Fibroblast of peridontal ligament (primary cell): Measurements from ENCODE around the gene EGFL7.
A peak's percentile ranks its signal among the peaks of the same experiment; 100 is the strongest.
"Not testable (repeated sequence)": the region's sequence is repeated elsewhere in the genome, so short reads cannot be mapped to it uniquely, and the experiment has no call there.

Source experiments
- DNase-seq: peaks from one replicate; pipeline ENCODE4 v3.0.0-alpha.2; 2010; ENCODE audit errors: extremely low read depth

The EGFL7 gene

DNA sequence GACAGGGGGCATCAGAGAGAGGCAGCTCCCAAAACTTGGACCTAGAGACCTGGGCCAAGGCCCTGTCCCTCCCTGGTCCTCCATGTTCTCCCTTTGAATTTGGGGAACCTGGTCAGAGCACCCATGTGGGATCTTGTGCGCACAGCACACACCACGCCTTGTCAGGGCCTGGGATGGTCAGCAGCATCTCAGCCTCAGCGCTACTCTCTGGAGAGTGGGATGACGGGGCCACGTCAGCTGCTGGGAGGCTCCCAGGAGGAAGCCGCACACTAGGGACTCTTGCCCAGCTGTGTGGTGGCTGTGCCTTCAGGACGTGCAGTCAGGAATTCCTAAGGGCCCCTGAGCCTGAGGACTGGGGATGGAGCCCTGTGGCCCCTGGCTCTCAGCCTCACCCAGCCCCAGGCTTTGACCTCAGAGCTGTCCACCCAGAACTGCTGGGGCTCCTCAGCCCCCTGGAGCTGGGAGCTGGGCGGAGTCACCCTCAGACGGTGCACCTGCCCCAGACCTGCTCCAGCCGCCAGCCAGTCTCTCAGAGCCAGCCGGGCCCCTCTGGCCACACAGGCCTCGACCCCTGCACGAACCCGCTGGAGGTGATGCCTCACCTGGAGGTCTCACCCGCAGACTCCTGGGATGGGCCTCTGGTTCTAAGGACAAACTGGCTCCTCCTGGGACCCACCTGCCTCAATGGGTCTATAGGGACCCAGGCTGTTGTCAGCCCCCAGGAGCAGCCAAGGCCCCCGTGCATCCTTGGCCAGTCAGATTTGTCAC lies 38.3 kb upstream of the EGFL7 start:
- no peak for DNase-seq

DNA sequence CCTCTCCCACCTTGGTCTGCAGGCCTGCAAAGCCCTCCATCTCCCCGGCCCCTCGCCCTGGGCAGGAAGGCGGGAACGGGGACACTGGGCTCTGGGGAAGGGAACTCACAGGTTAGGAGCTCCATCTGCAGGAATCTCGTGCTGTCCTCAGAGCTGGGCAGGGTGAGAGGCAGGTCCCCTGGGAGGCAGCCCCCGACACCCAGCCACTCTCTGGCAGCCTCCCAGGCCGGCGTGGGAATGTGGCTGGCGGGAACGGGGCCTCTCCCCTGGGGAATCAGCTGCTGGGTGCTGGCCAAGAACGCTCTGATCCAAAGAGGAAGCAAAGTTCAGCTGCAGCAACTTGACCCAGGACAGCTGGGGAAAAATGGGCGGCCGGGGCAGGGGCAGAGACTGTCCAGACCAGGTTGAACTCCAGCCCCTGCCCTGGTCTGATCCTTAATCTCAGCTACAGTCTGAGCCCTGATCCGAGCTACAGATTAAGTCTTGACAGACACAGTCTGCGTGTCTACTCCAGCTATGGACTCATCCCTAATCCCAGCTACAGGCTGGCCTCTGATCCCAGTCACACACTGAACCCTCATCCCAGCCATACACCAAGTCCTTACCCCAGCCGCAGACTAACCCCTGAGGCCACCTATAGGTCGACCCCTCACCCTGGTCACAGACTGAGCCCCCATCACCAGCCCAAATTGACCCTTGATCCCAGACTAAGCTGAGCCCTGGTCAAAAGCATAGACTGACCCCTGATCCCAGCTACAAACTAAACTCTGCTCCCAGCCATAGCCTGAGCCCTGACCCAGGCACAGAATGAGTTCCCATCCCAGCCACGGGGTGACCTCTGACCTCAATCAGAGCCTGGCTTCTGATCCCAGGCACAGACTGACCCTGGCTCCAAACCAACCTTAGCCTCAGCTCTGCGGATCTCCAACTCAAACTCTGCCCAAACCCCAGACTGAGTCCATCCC lies 37.3 kb upstream of the EGFL7 start:
- DNase-seq: peak; percentile 32

DNA sequence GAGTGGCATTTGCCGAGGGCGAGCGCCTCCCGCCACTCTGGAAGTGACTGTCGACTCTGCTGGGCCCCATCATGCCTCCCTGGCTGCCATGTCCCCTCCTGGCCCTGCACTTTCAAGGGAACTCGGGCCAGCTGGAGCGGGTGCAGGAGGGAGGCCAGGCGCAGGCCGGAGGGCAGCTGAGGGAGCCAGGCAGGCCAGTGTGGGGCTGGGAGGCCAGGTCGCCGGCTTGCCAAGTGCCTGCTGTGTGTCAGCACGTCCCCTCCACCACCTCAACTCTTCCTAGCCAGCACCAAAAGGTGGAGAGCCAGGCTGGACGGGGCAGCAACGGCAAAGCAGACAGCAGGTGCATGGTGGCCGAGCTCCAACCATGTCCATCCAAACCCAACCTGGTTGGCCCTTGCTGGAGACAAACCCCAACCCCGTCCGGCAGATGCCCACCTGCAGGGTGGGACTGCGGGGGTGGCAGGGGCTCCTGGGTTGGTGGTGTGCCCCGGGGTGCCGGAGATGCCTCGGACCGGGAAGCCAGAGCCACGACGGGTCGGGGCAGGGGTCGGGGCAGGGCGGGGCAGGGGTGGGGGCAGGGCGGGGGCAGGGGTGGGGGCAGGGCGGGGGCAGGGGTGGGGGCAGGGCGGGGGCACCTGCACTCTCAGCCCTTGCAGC lies 36.5 kb upstream of the EGFL7 start:
- no peak for DNase-seq

- DNase-seq: no peak
Observed at GRCh38 chr9:136626740-136627642, 35.7 kb upstream of the EGFL7 start.

DNA sequence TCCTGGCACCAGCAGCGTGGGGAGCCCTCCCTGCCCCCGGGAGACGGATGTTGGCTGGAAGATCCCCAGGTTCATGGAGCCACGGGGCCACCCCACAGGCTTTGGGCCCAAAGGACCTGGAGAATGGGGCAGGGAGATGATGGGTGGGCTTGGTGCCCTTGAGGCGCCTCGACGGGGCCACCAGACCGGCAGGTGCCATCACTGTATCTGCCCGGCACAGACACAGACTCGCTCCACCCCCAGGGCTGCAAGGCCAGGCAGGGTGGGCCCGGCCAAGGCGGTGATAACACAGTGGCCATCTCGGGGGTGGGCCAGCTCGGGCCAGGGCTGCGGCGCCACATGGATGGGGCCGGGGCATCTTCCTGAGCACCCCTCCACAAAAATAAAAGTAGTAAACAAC lies 35.0 kb upstream of the EGFL7 start:
- no peak for DNase-seq

DNA sequence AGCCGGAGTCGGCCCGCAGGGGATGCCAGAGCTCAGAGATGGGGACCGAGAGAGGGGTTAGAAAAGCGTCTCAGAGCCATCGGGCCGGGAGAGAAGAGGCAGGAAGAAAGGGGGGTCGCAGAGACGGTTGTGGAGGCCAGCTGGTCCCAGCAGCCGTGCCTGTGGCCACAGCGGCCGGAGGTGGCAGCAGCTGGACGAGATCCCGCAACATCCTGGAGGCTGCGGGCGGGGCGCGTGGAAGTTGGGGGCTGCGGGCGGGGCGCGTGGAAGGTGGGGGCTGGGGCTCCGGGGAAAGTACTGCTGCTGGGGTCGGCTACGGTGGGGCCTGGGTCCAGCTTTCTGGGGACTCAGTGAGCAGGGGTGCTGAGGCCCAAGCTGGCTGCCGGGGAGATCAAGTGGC lies 34.4 kb upstream of the EGFL7 start:
- no peak for DNase-seq

DNA sequence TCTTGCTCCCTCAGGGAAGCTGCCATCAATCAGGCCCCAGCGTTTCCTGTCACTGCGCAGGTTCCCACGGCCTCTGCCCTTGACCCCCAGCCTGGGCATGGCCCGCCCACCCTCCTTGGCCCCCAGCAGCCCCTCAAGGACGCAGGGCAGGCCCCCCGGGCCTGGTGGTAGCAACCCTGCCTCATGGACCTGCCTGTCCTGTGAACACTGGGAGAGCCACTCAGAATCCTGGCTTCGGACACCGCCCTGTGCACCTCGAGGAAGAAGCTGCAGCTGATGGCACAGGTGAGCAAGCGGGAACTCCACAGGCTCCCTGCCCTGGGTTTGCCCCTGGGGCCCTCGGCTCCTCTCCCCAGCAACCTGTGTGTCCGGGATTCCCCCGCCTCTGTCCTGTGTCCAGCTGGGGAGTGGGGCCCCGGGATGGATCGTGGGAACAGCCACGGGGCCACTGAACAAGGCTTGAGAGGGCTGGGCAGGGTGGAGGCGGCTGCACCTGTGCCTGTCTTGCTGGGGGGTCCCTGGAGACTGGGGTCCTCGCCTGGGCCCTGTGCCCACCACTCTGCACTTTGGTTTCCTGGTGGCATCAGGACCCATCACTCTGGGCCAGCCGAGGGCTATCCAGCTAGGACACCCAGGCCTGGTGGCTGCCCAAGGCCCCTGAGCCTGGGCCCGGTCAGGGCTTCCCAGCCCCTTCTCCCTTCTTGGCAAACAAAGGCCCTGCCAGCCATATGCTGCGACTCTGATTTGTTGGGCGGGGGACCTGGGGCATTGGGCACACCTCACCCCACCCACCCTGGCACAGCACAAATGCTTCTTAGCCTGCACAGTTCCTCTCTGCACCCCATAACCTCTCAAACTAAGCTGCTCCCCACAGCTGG lies 33.5 kb upstream of the EGFL7 start:
- DNase-seq: no peak

- peak; percentile 29 for DNase-seq
Observed at GRCh38 chr9:136629879-136630661, 32.6 kb upstream of the EGFL7 start.

DNA sequence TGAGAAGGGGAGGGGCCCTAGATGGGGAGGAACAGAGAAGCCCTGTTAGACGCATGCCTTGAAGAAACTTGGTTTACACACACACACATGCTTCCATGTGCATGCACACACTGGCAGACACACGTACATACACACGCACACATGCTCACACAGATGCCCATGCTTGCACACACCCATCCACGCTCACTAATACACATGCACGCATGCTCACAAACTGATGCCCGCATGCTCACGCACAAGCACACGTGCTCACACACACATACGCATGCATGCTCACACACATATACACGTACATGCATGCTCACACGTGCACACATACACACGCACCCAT lies 32.1 kb upstream of the EGFL7 start:
- no peak for DNase-seq

DNA sequence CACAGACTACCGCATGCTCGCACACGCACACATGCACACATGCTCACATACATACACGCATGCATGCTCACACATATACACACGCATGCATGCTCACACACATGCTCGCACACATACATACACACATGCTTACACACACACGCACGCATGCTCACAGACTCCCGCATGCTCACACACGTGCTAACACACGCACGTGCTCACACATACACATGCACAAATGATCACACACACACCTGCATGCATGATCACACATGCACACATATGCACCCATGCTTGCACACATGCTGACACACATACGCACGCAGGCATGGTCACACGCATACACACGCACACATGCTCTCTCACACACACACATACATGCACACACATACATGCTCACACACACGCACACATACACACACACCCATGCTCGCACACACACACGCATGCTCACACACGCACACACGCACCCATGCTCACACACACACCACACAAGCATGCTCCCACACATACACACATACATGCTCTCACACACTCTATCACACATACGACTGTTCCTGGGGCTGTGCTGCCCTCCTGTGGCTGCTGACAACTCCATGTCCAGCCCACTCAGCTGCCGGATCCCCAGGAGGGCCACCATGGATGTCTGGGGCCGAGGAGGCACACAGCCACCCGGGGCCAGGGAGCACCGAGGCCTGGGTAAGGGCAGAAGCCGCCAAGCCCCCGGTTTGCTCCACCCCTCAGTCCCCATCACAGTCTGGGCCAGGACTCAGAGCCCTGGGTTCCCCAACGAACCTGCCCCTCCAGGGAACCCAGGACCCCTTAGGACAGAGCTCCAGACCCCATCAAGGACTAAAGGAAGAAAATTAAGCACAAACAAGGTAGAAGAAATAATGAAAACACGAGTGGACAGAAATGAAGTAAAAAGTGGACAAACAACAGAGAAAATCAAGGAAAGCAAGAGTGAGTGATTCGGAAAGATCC lies 31.4 kb upstream of the EGFL7 start:
- DNase-seq: peak; percentile 83

- not testable (repeated sequence) for DNase-seq
Observed at GRCh38 chr9:136632072-136632471, 30.6 kb upstream of the EGFL7 start.

- DNase-seq: not testable (repeated sequence)
Observed at GRCh38 chr9:136632491-136633106, 30.1 kb upstream of the EGFL7 start.

- no peak for DNase-seq
Observed at GRCh38 chr9:136634904-136635303, 27.8 kb upstream of the EGFL7 start.

GRCh38 chr9:136640171-136641111 lies 22.3 kb upstream of the EGFL7 start:
- no peak for DNase-seq

- no peak for DNase-seq
Observed at GRCh38 chr9:136642439-136642921, 20.2 kb upstream of the EGFL7 start.

DNA sequence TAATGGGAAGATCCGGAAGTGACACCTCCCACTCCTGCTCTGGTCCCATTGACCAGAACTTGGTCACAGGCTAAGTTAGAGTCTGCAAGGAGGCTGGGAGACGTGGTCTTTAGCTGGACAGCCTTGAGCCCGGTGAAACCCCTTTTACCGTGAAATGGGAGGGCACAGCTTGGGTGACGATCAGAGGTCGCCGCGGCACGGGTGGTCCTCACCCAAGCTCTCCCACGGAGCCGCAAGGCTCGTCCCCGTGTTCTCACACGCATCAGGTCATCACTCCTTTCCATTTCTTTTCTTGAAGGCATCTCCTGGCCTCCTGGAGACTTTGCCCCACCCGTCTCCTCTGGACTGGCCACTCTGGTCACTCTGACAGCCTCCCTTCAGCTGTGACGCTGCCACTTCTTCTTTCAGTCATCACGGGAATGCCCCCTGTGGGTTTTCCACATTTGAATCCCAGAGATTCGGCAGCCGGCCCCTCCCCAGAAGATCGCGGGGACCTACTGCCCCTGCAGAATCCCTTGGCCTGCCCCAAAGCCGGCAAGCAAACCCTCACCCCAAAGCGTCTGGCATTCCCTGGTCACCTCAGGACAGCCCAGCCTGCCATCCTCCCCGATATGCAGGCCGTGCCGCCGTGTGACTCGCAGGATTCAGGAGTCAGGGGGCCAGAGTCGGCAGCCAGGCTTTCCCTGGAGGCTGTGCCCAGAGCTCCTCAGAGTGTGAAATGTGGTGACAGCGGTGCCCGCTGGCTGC lies 18.9 kb upstream of the EGFL7 start:
- no peak for DNase-seq
